Stimulated activated CD8-positive, alpha-beta memory T cell treated with anti-CD3 and anti-CD28 coated beads, Interleukin-7, amount 100 ng/mL, for 48 hours (primary cell): ENCODE measurements around the gene CD300LG.
"Not testable (repeated sequence)": the region's sequence is repeated elsewhere in the genome, so short reads cannot be mapped to it uniquely, and the experiment has no call there.

Experiments used
- DNase-seq, 2 donors: peaks; one replicate each; pipeline ENCODE4 v3.0.0-alpha.2; 2020; ENCODE audit warnings: low read depth in 1 of 2; ENCODE audit errors: extremely low read depth in 1 of 2

Gene CD300LG

GRCh38 chr17:43846963-43847371 is at the start of gene CD300LG:
CD300LG (plus strand) TSS chr17:43847176; CDS start chr17:43847217, 41 bp downstream.
- DNase-seq, result no peak

- DNase-seq, result not testable (repeated sequence)
These were observed 49.0 kb upstream of the CD300LG start for GRCh38 chr17:43798024-43798423.

GRCh38 chr17:43799047-43799446 is 47.9 kb upstream of the CD300LG start:
- no peak for DNase-seq

GRCh38 chr17:43800736-43801135 is 46.2 kb upstream of the CD300LG start:
- no peak for DNase-seq

GRCh38 chr17:43801844-43802243 is 45.1 kb upstream of the CD300LG start:
- DNase-seq, result no peak

- no peak for DNase-seq
These were observed 43.2 kb upstream of the CD300LG start for GRCh38 chr17:43803758-43804157.

- DNase-seq, result no peak
These were observed 41.9 kb upstream of the CD300LG start for GRCh38 chr17:43805117-43805516.

- DNase-seq, result no peak
These were observed 38.9 kb upstream of the CD300LG start for GRCh38 chr17:43808076-43808475.

GRCh38 chr17:43809121-43809520 is 37.9 kb upstream of the CD300LG start:
- no peak for DNase-seq

- no peak for DNase-seq
These were observed 36.7 kb upstream of the CD300LG start for GRCh38 chr17:43810226-43810715.

GRCh38 chr17:43810823-43811222 is 36.2 kb upstream of the CD300LG start:
- no peak for DNase-seq

- DNase-seq, result no peak
These were observed 34.3 kb upstream of the CD300LG start for GRCh38 chr17:43812396-43813265.

GRCh38 chr17:43813386-43813785 is 33.6 kb upstream of the CD300LG start:
- no peak for DNase-seq

- DNase-seq, result no peak
These were observed 33.0 kb upstream of the CD300LG start for GRCh38 chr17:43814026-43814425.

- DNase-seq, result no peak
These were observed 32.3 kb upstream of the CD300LG start for GRCh38 chr17:43814714-43815113.

- no peak for DNase-seq
These were observed 30.3 kb upstream of the CD300LG start for GRCh38 chr17:43816336-43817320.

GRCh38 chr17:43817826-43818225 is 29.1 kb upstream of the CD300LG start:
- no peak for DNase-seq

- DNase-seq, result no peak
These were observed 28.0 kb upstream of the CD300LG start for GRCh38 chr17:43818966-43819365.

GRCh38 chr17:43820759-43821158 is 26.2 kb upstream of the CD300LG start:
- no peak for DNase-seq

- no peak for DNase-seq
These were observed 24.3 kb upstream of the CD300LG start for GRCh38 chr17:43822570-43823190.
